CD14-positive monocyte (primary cell): ENCODE measurements around the gene ANGPTL2. TPM values are rescaled to one million over a fixed set of nuclear protein-coding genes. Genes with fewer than 3 reads are reported as not detected.
A peak's percentile ranks its signal among the peaks of the same experiment; 100 is the strongest.

Source experiments
- DNase-seq, 3 donors: peaks; one replicate each; pipeline ENCODE4 v3.0.0-alpha.2; 2011 to 2022
- H2AFZ ChIP-seq: 2 replicates; pipeline ENCODE4 v1.6.0; 2012; ENCODE audit warnings: mild to moderate bottlenecking, low read depth, low read length, inconsistent platforms; ENCODE audit not compliant: insufficient read depth, poor library complexity, severe bottlenecking
- H3K27ac ChIP-seq, 2 donors: 1 replicate in 1 of 2; 2 replicates in 1 of 2; pipeline ENCODE4 v1.5.1; 2012 to 2013; ENCODE audit warnings: low read length in 2 of 2, control low read depth in 1 of 2, inconsistent platforms in 1 of 2, low read depth in 1 of 2, mild to moderate bottlenecking in 1 of 2
- H3K27me3 ChIP-seq, 2 donors: one replicate each; pipeline versions ENCODE4 v1.6.0 to v1.6.1; 2011 to 2013; ENCODE audit warnings: low read length in 2 of 2; ENCODE audit not compliant: control insufficient read depth in 2 of 2, insufficient read depth in 2 of 2
- H3K36me3 ChIP-seq, 2 donors: replicated peaks in 1 of 2; 1 replicate in 1 of 2; 2 replicates in 1 of 2; pipeline versions ENCODE4 v1.5.1 to v1.6.1; 2012 to 2013; ENCODE audit warnings: low read length in 2 of 2, control low read depth in 1 of 2, inconsistent platforms in 1 of 2, mild to moderate bottlenecking in 1 of 2; ENCODE audit not compliant: insufficient read depth in 2 of 2, control insufficient read depth in 1 of 2
- H3K4me1 ChIP-seq, 2 donors: 1 replicate in 1 of 2; 2 replicates in 1 of 2; pipeline versions ENCODE4 v1.5.1 to v1.6.1; 2012 to 2013; ENCODE audit warnings: low read length in 2 of 2, control low read depth in 1 of 2, inconsistent platforms in 1 of 2, mild to moderate bottlenecking in 1 of 2, moderate library complexity in 1 of 2; ENCODE audit not compliant: insufficient read depth in 2 of 2, control insufficient read depth in 1 of 2
- H3K4me2 ChIP-seq: replicated peaks from 2 replicates; pipeline ENCODE3; 2012; ENCODE audit warnings: low read length, moderate library complexity, mild to moderate bottlenecking; ENCODE audit not compliant: poor library complexity, severe bottlenecking; ENCODE audit errors: extremely low read depth
- H3K4me3 ChIP-seq, 3 experiments: fragments of 200-600 bp in 1 of 3; sonication (generic) in 1 of 3; replicated peaks in 1 of 3; 1 replicate in 2 of 3; 2 replicates in 1 of 3; pipeline ENCODE4 v1.5.1; 2011 to 2013; ENCODE audit warnings: low read length in 3 of 3, mild to moderate bottlenecking in 3 of 3, control low read depth in 2 of 3, low read depth in 2 of 3, inconsistent platforms in 1 of 3, moderate library complexity in 1 of 3
- H3K79me2 ChIP-seq: 2 replicates; pipeline ENCODE4 v1.6.0; 2012; ENCODE audit warnings: mild to moderate bottlenecking, control low read depth, inconsistent platforms, low read length, moderate library complexity; ENCODE audit not compliant: insufficient read depth
- H3K9ac ChIP-seq: 2 replicates; pipeline ENCODE4 v1.6.0; 2017; ENCODE audit warnings: low read length, mild to moderate bottlenecking; ENCODE audit not compliant: insufficient read depth, poor library complexity, severe bottlenecking
- H3K9me3 ChIP-seq, 2 donors: replicated peaks in 1 of 2; 1 replicate in 1 of 2; 2 replicates in 1 of 2; pipeline versions ENCODE4 v1.5.1 to v1.6.1; 2012 to 2013; ENCODE audit warnings: low read length in 2 of 2, control low read depth in 1 of 2; ENCODE audit not compliant: control insufficient read depth in 1 of 2, insufficient read depth in 1 of 2
- H4K20me1 ChIP-seq: 2 replicates; pipeline ENCODE4 v1.6.0; 2012; ENCODE audit warnings: mild to moderate bottlenecking, low read length, control low read depth, moderate library complexity; ENCODE audit not compliant: insufficient read depth
- H3K27ac Mint-ChIP-seq, 7 donors: one replicate each; pipeline ENCODE4 v1.8.0; 2020; ENCODE audit warnings: mild to moderate bottlenecking in 7 of 7, mixed read lengths in 7 of 7, moderate library complexity in 6 of 7, inconsistent platforms in 2 of 7
- H3K27me3 Mint-ChIP-seq, 3 donors: one replicate each; pipeline ENCODE4 v1.8.0; 2021 to 2022; ENCODE audit warnings: low read depth in 3 of 3, mild to moderate bottlenecking in 3 of 3, mixed read lengths in 3 of 3, moderate library complexity in 3 of 3, inconsistent platforms in 1 of 3
- H3K36me3 Mint-ChIP-seq, 2 donors: one replicate each; pipeline ENCODE4 v1.8.0; 2020; ENCODE audit warnings: mixed read lengths in 2 of 2, inconsistent platforms in 1 of 2, mild to moderate bottlenecking in 1 of 2
- H3K4me1 Mint-ChIP-seq: one replicate; pipeline ENCODE4 v1.8.0; 2020; ENCODE audit warnings: mild to moderate bottlenecking, mixed read lengths
- H3K4me3 Mint-ChIP-seq, 2 donors: one replicate each; pipeline ENCODE4 v1.8.0; 2020; ENCODE audit warnings: mild to moderate bottlenecking in 2 of 2, mixed read lengths in 2 of 2, moderate library complexity in 1 of 2
- H3K9me3 Mint-ChIP-seq, 7 donors: one replicate each; pipeline ENCODE4 v1.8.0; 2020 to 2022; ENCODE audit warnings: mixed read lengths in 7 of 7, mild to moderate bottlenecking in 6 of 7, moderate library complexity in 6 of 7, inconsistent platforms in 2 of 7
- CTCF ChIP-seq: fragments of 200-600 bp; IDR thresholded peaks from one replicate; pipeline ENCODE4 v1.8.0; 2022; ENCODE audit warnings: antibody characterized with exemption, mild to moderate bottlenecking
- WGBS: methylation state at CpG from one replicate; pipeline ENCODE4 v1.1.5; 2013; ENCODE audit warnings: missing lambda C conversion rate; ENCODE audit not compliant: insufficient coverage; 5-methylcytosine and 5-hydroxymethylcytosine counted together
- intact Hi-C, 2 donors: fragments of 100-400 bp; cut with micrococcal nuclease; formaldehyde crosslinking; loops; one replicate each; pipeline versions ENCODE4 v1.15.0 to v1.15.1; 2023
- polyA plus RNA-seq, 3 donors: library from polyadenylated mRNA; depleted of rRNA in 1 of 3; unstranded in 2 of 3; stranded (reverse) in 1 of 3; fragments of 300-500 nt in 2 of 3; fragments of >200 nt in 1 of 3; fragmentation: Illumina TruSeq in 2 of 3; gene quantifications; 1 replicate in 2 of 3; 2 replicates in 1 of 3; pipeline ENCODE4 v1.2.3, GENCODE V29; 2012 to 2021

Gene ANGPTL2
- polyA plus RNA-seq, 3 donors, result not detected

- Mint-ChIP-seq H3K36me3 (no peaks in the 10 kb centered on the region), H3K4me1 (peaks cover 21% of the 10 kb centered on the region), H3K4me3 (no peak overlapping the region), H3K9me3 (no peaks in the 10 kb centered on the region), H3K27me3 (peaks cover 1 to 15% (median 9%) of the 10 kb centered on the region in 3 donors), H3K27ac (no peak overlapping the region)
- no peaks in the 10 kb centered on the region for H3K9me3 ChIP-seq
- peaks cover 4 to 5% of the 10 kb centered on the region in 2 donors for H3K4me1 ChIP-seq
- peaks cover 0 to 3% of the 10 kb centered on the region in 2 donors for H3K27me3 ChIP-seq
- no peak for DNase-seq
- WGBS, result no CpG with 5 or more reads among the region's 4 CpGs
- H3K79me2 ChIP-seq, result no peaks in the 10 kb centered on the region
- no peak overlapping the region for H3K4me3 ChIP-seq
- intact Hi-C loops, result no loop called here
- no peak overlapping the region for H2AFZ ChIP-seq
- no peaks in the 10 kb centered on the region for H3K36me3 ChIP-seq
- H3K4me2 ChIP-seq, result no peak overlapping the region
- TF ChIP-seq CTCF, result no peak
- no peak overlapping the region for H3K9ac ChIP-seq
- H4K20me1 ChIP-seq, result no peaks in the 10 kb centered on the region
- no peak overlapping the region for H3K27ac ChIP-seq
Measured at GRCh38 chr9:127158786-127159324, 36.4 kb upstream of the ANGPTL2 start.

DNA sequence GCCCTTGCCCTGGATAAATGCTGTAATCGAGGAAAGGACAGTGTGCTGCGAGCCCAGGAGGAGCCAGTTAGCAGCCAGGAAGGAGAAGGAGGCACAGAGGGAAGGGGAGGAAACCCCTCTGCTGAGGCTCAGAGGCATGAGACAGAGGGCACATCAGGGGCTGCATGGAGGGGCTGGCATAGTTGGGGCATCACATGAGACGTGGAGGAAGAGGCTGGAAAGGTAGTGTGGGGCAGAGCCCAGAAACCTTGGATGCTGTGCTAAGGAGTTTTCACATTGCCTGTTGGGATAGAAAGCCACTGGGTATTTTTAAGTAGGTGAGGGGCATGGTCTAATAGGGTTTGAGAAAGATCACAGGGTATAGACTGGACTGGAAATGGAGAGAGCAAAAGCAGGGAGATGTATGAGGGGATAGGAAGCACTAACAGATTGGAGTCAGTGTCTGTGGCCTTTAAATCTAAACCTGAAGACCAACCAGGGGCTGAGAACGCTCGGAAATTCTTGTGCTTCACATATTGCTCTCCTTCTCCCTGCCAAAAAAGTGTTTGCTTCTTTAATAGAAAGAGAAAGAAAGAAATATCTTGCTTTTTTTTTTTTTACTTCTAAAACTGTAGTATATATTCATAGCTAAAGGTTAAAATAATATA lies 33.0 kb upstream of the ANGPTL2 start:
- Histone ChIP-seq H3K4me3 (no peak overlapping the region), H3K27me3 (peaks cover 0 to 3% of the 10 kb centered on the region in 2 donors), H3K79me2 (no peaks in the 10 kb centered on the region), H3K9me3 (no peaks in the 10 kb centered on the region), H3K27ac (no peak overlapping the region), H3K9ac (no peak overlapping the region), H3K4me1 (peaks cover 4 to 6% of the 10 kb centered on the region in 2 donors), H3K4me2 (no peak overlapping the region), H4K20me1 (no peaks in the 10 kb centered on the region), H2AFZ (no peak overlapping the region), H3K36me3 (no peaks in the 10 kb centered on the region)
- peak overlapping the region in 1 of 7 donors; percentile 20 for H3K27ac Mint-ChIP-seq
- no peak for TF ChIP-seq CTCF
- DNase-seq, result no peak
- H3K9me3 Mint-ChIP-seq, result peaks cover 0 to 3% (median 0%) of the 10 kb centered on the region in 7 donors
- H3K27me3 Mint-ChIP-seq, result peaks cover 1 to 31% (median 24%) of the 10 kb centered on the region in 3 donors
- H3K4me3 Mint-ChIP-seq, result peak overlapping the region in 1 of 2 donors; percentile 35
- WGBS, result 93% methylated on average over 3 of the region's 5 CpGs
- H3K36me3 Mint-ChIP-seq, result no peaks in the 10 kb centered on the region
- intact Hi-C loops, result no loop called here
- H3K4me1 Mint-ChIP-seq, result peaks cover 12% of the 10 kb centered on the region
